ENCODE measurements around the gene AVL9.

- TF ChIP-seq CTCF (IDR thresholded peaks at IDR 0.05; ENCODE audit: low read length) (no peak), EZH2 (IDR thresholded peaks at IDR 0.05; ENCODE audit: borderline replicate concordance, low read length) (no peak)
These were observed 86.7 kb downstream of the AVL9 start for GRCh38 chr7:32582036-32582435.
